ENCODE results near the gene USP1.

DNA sequence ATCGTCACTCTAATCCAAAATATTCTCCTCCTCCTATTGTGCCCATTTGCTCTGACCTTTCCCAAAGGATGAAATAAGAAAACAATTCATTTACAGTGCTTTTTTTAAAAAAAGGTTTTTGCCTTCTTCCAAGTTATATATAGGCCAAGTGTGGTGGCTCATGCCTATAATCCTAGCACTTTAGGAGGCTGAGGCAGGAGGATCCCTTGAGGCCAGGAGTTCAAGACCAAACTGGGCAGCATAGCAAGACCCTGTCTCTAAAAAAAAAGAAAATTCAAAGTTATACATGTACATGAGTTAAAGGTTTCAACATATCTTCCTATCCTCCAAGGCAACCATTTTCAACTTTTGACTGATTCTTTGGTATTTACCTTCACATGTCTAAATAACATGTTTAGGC lies 10.1 kb upstream of the USP1 start:
- no peak for TF ChIP-seq JUND (IDR thresholded peaks at IDR 0.05)
- TF ChIP-seq, protein P1, sequence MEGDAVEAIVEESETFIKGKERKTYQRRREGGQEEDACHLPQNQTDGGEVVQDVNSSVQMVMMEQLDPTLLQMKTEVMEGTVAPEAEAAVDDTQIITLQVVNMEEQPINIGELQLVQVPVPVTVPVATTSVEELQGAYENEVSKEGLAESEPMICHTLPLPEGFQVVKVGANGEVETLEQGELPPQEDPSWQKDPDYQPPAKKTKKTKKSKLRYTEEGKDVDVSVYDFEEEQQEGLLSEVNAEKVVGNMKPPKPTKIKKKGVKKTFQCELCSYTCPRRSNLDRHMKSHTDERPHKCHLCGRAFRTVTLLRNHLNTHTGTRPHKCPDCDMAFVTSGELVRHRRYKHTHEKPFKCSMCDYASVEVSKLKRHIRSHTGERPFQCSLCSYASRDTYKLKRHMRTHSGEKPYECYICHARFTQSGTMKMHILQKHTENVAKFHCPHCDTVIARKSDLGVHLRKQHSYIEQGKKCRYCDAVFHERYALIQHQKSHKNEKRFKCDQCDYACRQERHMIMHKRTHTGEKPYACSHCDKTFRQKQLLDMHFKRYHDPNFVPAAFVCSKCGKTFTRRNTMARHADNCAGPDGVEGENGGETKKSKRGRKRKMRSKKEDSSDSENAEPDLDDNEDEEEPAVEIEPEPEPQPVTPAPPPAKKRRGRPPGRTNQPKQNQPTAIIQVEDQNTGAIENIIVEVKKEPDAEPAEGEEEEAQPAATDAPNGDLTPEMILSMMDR (IDR thresholded peaks at IDR 0.05; ENCODE audit: low read depth, low read length, missing input control): no peak
- TF ChIP-seq RXRA (IDR thresholded peaks at IDR 0.05): no peak
- TF ChIP-seq, protein P2, sequence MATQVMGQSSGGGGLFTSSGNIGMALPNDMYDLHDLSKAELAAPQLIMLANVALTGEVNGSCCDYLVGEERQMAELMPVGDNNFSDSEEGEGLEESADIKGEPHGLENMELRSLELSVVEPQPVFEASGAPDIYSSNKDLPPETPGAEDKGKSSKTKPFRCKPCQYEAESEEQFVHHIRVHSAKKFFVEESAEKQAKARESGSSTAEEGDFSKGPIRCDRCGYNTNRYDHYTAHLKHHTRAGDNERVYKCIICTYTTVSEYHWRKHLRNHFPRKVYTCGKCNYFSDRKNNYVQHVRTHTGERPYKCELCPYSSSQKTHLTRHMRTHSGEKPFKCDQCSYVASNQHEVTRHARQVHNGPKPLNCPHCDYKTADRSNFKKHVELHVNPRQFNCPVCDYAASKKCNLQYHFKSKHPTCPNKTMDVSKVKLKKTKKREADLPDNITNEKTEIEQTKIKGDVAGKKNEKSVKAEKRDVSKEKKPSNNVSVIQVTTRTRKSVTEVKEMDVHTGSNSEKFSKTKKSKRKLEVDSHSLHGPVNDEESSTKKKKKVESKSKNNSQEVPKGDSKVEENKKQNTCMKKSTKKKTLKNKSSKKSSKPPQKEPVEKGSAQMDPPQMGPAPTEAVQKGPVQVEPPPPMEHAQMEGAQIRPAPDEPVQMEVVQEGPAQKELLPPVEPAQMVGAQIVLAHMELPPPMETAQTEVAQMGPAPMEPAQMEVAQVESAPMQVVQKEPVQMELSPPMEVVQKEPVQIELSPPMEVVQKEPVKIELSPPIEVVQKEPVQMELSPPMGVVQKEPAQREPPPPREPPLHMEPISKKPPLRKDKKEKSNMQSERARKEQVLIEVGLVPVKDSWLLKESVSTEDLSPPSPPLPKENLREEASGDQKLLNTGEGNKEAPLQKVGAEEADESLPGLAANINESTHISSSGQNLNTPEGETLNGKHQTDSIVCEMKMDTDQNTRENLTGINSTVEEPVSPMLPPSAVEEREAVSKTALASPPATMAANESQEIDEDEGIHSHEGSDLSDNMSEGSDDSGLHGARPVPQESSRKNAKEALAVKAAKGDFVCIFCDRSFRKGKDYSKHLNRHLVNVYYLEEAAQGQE (IDR thresholded peaks at IDR 0.05): no peak
- TF ChIP-seq TAF1 (conservative IDR thresholded peaks at IDR 0.05): no peak
- no peak for TF ChIP-seq GABPA (IDR thresholded peaks at IDR 0.05 in 1 of 2, conservative IDR thresholded peaks at IDR 0.05 in 1 of 2)
- TF ChIP-seq SP1 (IDR thresholded peaks at IDR 0.05): no peak
- no peak for TF ChIP-seq YY1 (IDR thresholded peaks at IDR 0.05)
- TF ChIP-seq, protein P3, sequence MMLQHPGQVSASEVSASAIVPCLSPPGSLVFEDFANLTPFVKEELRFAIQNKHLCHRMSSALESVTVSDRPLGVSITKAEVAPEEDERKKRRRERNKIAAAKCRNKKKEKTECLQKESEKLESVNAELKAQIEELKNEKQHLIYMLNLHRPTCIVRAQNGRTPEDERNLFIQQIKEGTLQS (IDR thresholded peaks at IDR 0.05): no peak
- TF ChIP-seq RAD21 (IDR thresholded peaks at IDR 0.05): no peak
- TF ChIP-seq, protein P4, sequence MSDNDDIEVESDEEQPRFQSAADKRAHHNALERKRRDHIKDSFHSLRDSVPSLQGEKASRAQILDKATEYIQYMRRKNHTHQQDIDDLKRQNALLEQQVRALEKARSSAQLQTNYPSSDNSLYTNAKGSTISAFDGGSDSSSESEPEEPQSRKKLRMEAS (IDR thresholded peaks at IDR 0.05): no peak
- TF ChIP-seq, protein P5, sequence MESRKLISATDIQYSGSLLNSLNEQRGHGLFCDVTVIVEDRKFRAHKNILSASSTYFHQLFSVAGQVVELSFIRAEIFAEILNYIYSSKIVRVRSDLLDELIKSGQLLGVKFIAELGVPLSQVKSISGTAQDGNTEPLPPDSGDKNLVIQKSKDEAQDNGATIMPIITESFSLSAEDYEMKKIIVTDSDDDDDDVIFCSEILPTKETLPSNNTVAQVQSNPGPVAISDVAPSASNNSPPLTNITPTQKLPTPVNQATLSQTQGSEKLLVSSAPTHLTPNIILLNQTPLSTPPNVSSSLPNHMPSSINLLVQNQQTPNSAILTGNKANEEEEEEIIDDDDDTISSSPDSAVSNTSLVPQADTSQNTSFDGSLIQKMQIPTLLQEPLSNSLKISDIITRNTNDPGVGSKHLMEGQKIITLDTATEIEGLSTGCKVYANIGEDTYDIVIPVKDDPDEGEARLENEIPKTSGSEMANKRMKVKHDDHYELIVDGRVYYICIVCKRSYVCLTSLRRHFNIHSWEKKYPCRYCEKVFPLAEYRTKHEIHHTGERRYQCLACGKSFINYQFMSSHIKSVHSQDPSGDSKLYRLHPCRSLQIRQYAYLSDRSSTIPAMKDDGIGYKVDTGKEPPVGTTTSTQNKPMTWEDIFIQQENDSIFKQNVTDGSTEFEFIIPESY (IDR thresholded peaks at IDR 0.05): no peak
- TF ChIP-seq NR2F2 (IDR thresholded peaks at IDR 0.05): no peak
- TF ChIP-seq EGR1 (IDR thresholded peaks at IDR 0.05; ENCODE audit: low read depth in 2 of 2): no peak
